HG02943 (cell line): ENCODE data around the gene ETS1.

Experiments used
- ATAC-seq: cut with Tn5 transposase; IDR thresholded peaks from one replicate; pipeline ENCODE4 v1.9.1; 2021; ENCODE audit warnings: mild to moderate bottlenecking, low read depth, moderate library complexity; ENCODE audit not compliant: unreplicated experiment

ETS1 gene

GRCh38 chr11:128492461-128492860, 94.9 kb downstream of the ETS1 start:
- no peak for ATAC-seq

GRCh38 chr11:128491195-128491936, 96.0 kb downstream of the ETS1 start:
- ATAC-seq: no peak

- ATAC-seq: no peak
Measured at GRCh38 chr11:128490092-128490491, 97.3 kb downstream of the ETS1 start.

- no peak for ATAC-seq
Measured at GRCh38 chr11:128488471-128488870, 98.9 kb downstream of the ETS1 start.

- no peak for ATAC-seq
Measured at GRCh38 chr11:128487978-128488377, 99.4 kb downstream of the ETS1 start.

- no peak for ATAC-seq
Measured at GRCh38 chr11:128484172-128484571, 103.2 kb downstream of the ETS1 start.

GRCh38 chr11:128483211-128483788, 104.1 kb downstream of the ETS1 start:
- no peak for ATAC-seq

GRCh38 chr11:128482512-128483191, 104.7 kb downstream of the ETS1 start:
- no peak for ATAC-seq

GRCh38 chr11:128482092-128482491, 105.3 kb downstream of the ETS1 start:
- no peak for ATAC-seq

- no peak for ATAC-seq
Measured at GRCh38 chr11:128481135-128481534, 106.2 kb downstream of the ETS1 start.

- ATAC-seq: no peak
Measured at GRCh38 chr11:128480665-128481064, 106.7 kb downstream of the ETS1 start.

GRCh38 chr11:128480066-128480465, 107.3 kb downstream of the ETS1 start:
- no peak for ATAC-seq

GRCh38 chr11:128479144-128479543, 108.2 kb downstream of the ETS1 start:
- ATAC-seq: no peak

GRCh38 chr11:128478305-128478704, 109.1 kb downstream of the ETS1 start:
- no peak for ATAC-seq

GRCh38 chr11:128477811-128478210, 109.5 kb downstream of the ETS1 start:
- ATAC-seq: no peak

GRCh38 chr11:128477278-128477677, 110.1 kb downstream of the ETS1 start:
- ATAC-seq: no peak

- no peak for ATAC-seq
Measured at GRCh38 chr11:128476729-128477128, 110.6 kb downstream of the ETS1 start.

GRCh38 chr11:128476049-128476448, 111.3 kb downstream of the ETS1 start:
- no peak for ATAC-seq

GRCh38 chr11:128474036-128474874, 113.1 kb downstream of the ETS1 start:
- ATAC-seq: no peak

GRCh38 chr11:128473636-128474035, 113.7 kb downstream of the ETS1 start:
- ATAC-seq: no peak
